ENCODE measurements around the gene REEP5. TPM values are rescaled to one million over a fixed set of nuclear protein-coding genes. Genes with fewer than 3 reads are reported as not detected.

The REEP5 gene
- total and polyA plus RNA-seq, 9 of the 15 experiments (the other 6 are each of a cell fraction or from before 2014, with no cell fraction given): 14.7 to 102 (median 36.0) TPM

DNA sequence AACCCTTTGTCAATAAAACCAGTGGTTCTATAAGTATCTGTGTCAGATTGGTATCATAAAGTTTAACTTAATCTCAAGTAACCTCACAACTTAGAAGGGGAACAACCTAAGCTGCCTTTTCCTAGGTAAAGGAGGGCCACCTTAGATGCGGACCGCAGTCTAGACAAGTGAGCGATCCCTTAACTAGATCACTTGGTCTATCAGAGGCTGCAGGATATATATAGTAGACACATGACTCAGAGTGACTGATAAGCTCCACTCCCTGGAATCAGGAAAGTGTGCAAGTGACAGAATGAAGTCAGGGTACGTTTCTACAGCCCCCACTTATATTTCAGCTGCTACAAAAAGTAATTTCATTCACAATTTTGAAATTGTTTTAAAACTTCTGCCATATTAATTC is 7.4 kb downstream of the REEP5 start (continued):
- TF ChIP-seq, protein P1, sequence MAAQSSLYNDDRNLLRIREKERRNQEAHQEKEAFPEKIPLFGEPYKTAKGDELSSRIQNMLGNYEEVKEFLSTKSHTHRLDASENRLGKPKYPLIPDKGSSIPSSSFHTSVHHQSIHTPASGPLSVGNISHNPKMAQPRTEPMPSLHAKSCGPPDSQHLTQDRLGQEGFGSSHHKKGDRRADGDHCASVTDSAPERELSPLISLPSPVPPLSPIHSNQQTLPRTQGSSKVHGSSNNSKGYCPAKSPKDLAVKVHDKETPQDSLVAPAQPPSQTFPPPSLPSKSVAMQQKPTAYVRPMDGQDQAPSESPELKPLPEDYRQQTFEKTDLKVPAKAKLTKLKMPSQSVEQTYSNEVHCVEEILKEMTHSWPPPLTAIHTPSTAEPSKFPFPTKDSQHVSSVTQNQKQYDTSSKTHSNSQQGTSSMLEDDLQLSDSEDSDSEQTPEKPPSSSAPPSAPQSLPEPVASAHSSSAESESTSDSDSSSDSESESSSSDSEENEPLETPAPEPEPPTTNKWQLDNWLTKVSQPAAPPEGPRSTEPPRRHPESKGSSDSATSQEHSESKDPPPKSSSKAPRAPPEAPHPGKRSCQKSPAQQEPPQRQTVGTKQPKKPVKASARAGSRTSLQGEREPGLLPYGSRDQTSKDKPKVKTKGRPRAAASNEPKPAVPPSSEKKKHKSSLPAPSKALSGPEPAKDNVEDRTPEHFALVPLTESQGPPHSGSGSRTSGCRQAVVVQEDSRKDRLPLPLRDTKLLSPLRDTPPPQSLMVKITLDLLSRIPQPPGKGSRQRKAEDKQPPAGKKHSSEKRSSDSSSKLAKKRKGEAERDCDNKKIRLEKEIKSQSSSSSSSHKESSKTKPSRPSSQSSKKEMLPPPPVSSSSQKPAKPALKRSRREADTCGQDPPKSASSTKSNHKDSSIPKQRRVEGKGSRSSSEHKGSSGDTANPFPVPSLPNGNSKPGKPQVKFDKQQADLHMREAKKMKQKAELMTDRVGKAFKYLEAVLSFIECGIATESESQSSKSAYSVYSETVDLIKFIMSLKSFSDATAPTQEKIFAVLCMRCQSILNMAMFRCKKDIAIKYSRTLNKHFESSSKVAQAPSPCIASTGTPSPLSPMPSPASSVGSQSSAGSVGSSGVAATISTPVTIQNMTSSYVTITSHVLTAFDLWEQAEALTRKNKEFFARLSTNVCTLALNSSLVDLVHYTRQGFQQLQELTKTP (IDR thresholded peaks at IDR 0.05; ENCODE audit: low read depth in 1 of 2, partially characterized antibody in 2 of 2): no peak
- TF ChIP-seq, protein P2, sequence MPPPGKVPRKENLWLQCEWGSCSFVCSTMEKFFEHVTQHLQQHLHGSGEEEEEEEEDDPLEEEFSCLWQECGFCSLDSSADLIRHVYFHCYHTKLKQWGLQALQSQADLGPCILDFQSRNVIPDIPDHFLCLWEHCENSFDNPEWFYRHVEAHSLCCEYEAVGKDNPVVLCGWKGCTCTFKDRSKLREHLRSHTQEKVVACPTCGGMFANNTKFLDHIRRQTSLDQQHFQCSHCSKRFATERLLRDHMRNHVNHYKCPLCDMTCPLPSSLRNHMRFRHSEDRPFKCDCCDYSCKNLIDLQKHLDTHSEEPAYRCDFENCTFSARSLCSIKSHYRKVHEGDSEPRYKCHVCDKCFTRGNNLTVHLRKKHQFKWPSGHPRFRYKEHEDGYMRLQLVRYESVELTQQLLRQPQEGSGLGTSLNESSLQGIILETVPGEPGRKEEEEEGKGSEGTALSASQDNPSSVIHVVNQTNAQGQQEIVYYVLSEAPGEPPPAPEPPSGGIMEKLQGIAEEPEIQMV (tag; conservative IDR thresholded peaks at IDR 0.05; ENCODE audit: low read depth): peak; percentile 84
- TF ChIP-seq ATF1 (CRISPR knock-in tag; IDR thresholded peaks at IDR 0.05) (no peak), ATF1 (tag; IDR thresholded peaks at IDR 0.05) (no peak), HDAC2 (IDR thresholded peaks at IDR 0.05) (no peak), SAFB2 (IDR thresholded peaks at IDR 0.05; ENCODE audit: borderline replicate concordance, low read depth, low read length, severe bottlenecking) (no peak), EP300 (IDR thresholded peaks at IDR 0.05; ENCODE audit: low read length) (no peak), PTRF (tag; IDR thresholded peaks at IDR 0.05) (no peak), ZNF311 (CRISPR knock-in tag; IDR thresholded peaks at IDR 0.05) (no peak), ZNF146 (CRISPR knock-in tag; IDR thresholded peaks at IDR 0.05; ENCODE audit: unreplicated experiment) (no peak), CHD1 (IDR thresholded peaks at IDR 0.05; ENCODE audit: low read length) (no peak), NFIC (IDR thresholded peaks at IDR 0.05) (no peak), YBX1 (IDR thresholded peaks at IDR 0.05) (no peak), JUN (IDR thresholded peaks at IDR 0.05; ENCODE audit: borderline replicate concordance, low read depth, low read length) (0 out of 2 replicates have a peak, but pooled peaks have one; percentile 9), JUN (CRISPR knock-in tag; IDR thresholded peaks at IDR 0.05; ENCODE audit: borderline replicate concordance) (no peak), NBN (IDR thresholded peaks at IDR 0.05; ENCODE audit: low read depth) (no peak), ZNF217 (CRISPR knock-in tag; IDR thresholded peaks at IDR 0.05) (no peak)
- TF ChIP-seq, protein P3, sequence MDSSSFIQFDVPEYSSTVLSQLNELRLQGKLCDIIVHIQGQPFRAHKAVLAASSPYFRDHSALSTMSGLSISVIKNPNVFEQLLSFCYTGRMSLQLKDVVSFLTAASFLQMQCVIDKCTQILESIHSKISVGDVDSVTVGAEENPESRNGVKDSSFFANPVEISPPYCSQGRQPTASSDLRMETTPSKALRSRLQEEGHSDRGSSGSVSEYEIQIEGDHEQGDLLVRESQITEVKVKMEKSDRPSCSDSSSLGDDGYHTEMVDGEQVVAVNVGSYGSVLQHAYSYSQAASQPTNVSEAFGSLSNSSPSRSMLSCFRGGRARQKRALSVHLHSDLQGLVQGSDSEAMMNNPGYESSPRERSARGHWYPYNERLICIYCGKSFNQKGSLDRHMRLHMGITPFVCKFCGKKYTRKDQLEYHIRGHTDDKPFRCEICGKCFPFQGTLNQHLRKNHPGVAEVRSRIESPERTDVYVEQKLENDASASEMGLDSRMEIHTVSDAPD (CRISPR knock-in tag; IDR thresholded peaks at IDR 0.05): no peak
- TF ChIP-seq, protein P4, sequence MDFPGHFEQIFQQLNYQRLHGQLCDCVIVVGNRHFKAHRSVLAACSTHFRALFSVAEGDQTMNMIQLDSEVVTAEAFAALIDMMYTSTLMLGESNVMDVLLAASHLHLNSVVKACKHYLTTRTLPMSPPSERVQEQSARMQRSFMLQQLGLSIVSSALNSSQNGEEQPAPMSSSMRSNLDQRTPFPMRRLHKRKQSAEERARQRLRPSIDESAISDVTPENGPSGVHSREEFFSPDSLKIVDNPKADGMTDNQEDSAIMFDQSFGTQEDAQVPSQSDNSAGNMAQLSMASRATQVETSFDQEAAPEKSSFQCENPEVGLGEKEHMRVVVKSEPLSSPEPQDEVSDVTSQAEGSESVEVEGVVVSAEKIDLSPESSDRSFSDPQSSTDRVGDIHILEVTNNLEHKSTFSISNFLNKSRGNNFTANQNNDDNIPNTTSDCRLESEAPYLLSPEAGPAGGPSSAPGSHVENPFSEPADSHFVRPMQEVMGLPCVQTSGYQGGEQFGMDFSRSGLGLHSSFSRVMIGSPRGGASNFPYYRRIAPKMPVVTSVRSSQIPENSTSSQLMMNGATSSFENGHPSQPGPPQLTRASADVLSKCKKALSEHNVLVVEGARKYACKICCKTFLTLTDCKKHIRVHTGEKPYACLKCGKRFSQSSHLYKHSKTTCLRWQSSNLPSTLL (IDR thresholded peaks at IDR 0.05): peak; percentile 94
- TF ChIP-seq, protein P5, sequence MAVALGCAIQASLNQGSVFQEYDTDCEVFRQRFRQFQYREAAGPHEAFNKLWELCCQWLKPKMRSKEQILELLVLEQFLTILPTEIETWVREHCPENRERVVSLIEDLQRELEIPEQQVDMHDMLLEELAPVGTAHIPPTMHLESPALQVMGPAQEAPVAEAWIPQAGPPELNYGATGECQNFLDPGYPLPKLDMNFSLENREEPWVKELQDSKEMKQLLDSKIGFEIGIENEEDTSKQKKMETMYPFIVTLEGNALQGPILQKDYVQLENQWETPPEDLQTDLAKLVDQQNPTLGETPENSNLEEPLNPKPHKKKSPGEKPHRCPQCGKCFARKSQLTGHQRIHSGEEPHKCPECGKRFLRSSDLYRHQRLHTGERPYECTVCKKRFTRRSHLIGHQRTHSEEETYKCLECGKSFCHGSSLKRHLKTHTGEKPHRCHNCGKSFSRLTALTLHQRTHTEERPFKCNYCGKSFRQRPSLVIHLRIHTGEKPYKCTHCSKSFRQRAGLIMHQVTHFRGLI (CRISPR knock-in tag; IDR thresholded peaks at IDR 0.05): no peak
